ENCODE measurements around the gene MARF1.

- TF ChIP-seq CTCF (IDR thresholded peaks at IDR 0.05) (no peak), POLR2A (IDR thresholded peaks at IDR 0.05) (no peak)
These were observed 43.3 kb upstream of the MARF1 start for GRCh38 chr16:15686287-15686686.
